K562 (cell line): ENCODE measurements around the gene TMEM242.

Experiments
- TBL1XR1 ChIP-seq, 2 experiments: IDR thresholded peaks; 2 replicates each; pipeline ENCODE4 v1.6.1; 2012; ENCODE audit warnings: improper control_type of control experiment in 2 of 2, low read length in 2 of 2, mild to moderate bottlenecking in 1 of 2
- ZKSCAN8 ChIP-seq: fragments of 200-800 bp; sonication (Bioruptor generic); IDR thresholded peaks from 2 replicates; pipeline ENCODE4 v1.6.1; 2016; ENCODE audit warnings: missing genetic modification characterization, missing compliant biosample characterization
- TF ChIP-seq, protein P1 (sequence below), 3 experiments: IDR thresholded peaks in 2 of 3; conservative IDR thresholded peaks in 1 of 3; 2 replicates each; pipeline ENCODE4 v1.5.1; 2011 to 2012; ENCODE audit warnings: low read length in 3 of 3, mild to moderate bottlenecking in 3 of 3, control low read depth in 2 of 3, improper control_type of control experiment in 1 of 3, inconsistent platforms in 1 of 3, low read depth in 1 of 3, mixed read lengths in 1 of 3, moderate library complexity in 1 of 3; ENCODE audit not compliant: insufficient read depth in 2 of 3
- TF ChIP-seq, protein P2 (sequence below): sonication (generic); formaldehyde crosslinking; IDR thresholded peaks from 2 replicates; pipeline ENCODE4 v1.8.1; 2022; ENCODE audit warnings: missing genetic modification reagents
- TF ChIP-seq, protein P3 (sequence below): sonication (generic); formaldehyde crosslinking; IDR thresholded peaks from 2 replicates; pipeline ENCODE4 v1.8.1; 2023; ENCODE audit warnings: mild to moderate bottlenecking, missing genetic modification reagents

DNA sequence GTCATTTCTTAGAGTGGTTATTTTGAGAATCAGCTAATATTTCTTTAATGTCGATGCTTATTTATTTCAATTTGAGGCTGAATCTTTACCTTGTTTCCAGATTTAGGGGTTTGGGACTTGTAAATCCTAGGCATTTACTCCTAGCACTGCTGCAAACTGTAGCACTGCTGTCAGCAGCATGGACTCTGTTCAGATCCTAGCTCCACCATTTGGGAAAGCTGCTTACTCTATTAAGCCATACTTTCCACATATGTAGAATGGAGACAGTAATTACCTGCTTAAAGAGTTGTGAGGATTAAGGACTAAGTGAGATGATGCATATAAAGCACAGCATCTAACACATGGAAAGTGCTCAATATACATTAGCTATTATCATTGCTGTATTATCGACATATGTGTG lies 28.7 kb downstream of the TMEM242 start:
- TF ChIP-seq, protein P1, sequence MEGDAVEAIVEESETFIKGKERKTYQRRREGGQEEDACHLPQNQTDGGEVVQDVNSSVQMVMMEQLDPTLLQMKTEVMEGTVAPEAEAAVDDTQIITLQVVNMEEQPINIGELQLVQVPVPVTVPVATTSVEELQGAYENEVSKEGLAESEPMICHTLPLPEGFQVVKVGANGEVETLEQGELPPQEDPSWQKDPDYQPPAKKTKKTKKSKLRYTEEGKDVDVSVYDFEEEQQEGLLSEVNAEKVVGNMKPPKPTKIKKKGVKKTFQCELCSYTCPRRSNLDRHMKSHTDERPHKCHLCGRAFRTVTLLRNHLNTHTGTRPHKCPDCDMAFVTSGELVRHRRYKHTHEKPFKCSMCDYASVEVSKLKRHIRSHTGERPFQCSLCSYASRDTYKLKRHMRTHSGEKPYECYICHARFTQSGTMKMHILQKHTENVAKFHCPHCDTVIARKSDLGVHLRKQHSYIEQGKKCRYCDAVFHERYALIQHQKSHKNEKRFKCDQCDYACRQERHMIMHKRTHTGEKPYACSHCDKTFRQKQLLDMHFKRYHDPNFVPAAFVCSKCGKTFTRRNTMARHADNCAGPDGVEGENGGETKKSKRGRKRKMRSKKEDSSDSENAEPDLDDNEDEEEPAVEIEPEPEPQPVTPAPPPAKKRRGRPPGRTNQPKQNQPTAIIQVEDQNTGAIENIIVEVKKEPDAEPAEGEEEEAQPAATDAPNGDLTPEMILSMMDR (IDR thresholded peaks at IDR 0.05 in 2 of 3, conservative IDR thresholded peaks at IDR 0.05 in 1 of 3; ENCODE audit: insufficient read depth in 2 of 3, low read depth in 1 of 3, low read length in 3 of 3), result no peak
- TF ChIP-seq ZKSCAN8 (CRISPR knock-in tag) (no peak), TBL1XR1 (IDR thresholded peaks at IDR 0.05; ENCODE audit: low read length in 2 of 2) (no peak)
- TF ChIP-seq, protein P2, sequence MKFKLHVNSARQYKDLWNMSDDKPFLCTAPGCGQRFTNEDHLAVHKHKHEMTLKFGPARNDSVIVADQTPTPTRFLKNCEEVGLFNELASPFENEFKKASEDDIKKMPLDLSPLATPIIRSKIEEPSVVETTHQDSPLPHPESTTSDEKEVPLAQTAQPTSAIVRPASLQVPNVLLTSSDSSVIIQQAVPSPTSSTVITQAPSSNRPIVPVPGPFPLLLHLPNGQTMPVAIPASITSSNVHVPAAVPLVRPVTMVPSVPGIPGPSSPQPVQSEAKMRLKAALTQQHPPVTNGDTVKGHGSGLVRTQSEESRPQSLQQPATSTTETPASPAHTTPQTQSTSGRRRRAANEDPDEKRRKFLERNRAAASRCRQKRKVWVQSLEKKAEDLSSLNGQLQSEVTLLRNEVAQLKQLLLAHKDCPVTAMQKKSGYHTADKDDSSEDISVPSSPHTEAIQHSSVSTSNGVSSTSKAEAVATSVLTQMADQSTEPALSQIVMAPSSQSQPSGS (CRISPR knock-in tag), result no peak
- TF ChIP-seq, protein P3, sequence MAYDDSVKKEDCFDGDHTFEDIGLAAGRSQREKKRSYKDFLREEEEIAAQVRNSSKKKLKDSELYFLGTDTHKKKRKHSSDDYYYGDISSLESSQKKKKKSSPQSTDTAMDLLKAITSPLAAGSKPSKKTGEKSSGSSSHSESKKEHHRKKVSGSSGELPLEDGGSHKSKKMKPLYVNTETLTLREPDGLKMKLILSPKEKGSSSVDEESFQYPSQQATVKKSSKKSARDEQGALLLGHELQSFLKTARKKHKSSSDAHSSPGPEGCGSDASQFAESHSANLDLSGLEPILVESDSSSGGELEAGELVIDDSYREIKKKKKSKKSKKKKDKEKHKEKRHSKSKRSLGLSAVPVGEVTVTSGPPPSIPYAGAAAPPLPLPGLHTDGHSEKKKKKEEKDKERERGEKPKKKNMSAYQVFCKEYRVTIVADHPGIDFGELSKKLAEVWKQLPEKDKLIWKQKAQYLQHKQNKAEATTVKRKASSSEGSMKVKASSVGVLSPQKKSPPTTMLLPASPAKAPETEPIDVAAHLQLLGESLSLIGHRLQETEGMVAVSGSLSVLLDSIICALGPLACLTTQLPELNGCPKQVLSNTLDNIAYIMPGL (CRISPR knock-in tag), result no peak
